ENCODE data around the gene SERPINA5.

The SERPINA5 gene

DNA sequence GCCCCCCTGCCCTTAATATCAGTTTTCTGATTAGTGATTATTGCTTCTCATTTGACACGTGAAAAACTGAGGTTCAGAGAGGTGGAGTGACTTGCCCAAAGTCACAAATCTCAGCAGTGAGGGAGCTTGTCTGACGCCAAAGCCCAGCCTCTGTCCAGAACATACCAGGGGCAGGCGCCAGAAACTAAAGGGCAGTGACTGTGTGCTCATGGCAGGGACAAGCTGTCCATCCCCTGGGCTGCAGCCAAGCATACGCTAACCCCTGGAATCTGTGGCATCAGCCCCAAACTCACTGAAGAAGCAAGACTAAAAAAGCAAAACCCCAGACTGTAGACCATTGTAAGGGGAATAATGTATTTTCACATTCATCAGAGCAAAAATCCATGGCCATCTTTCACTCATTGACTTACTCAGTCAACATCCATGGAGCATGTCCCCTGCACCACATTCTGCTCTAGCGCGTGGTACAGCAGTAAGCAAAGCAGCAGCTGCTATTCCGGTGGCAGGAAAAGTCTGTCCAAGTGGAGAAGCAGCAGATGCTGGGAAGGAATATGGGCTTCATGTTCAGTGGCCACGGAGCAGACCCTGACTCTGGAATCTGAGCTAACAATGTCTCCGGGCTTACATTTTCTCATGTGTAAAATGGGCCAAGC lies 21.5 kb upstream of the SERPINA5 start:
- no peak for DNase-seq (ENCODE audit: low read depth)
- H3K4me3 ChIP-seq (ENCODE audit: low read depth, low read length) = no peak overlapping the region
- TF ChIP-seq MYC (IDR thresholded peaks at IDR 0.05; ENCODE audit: low read depth, low read length) = no peak
- TF ChIP-seq, protein P1, sequence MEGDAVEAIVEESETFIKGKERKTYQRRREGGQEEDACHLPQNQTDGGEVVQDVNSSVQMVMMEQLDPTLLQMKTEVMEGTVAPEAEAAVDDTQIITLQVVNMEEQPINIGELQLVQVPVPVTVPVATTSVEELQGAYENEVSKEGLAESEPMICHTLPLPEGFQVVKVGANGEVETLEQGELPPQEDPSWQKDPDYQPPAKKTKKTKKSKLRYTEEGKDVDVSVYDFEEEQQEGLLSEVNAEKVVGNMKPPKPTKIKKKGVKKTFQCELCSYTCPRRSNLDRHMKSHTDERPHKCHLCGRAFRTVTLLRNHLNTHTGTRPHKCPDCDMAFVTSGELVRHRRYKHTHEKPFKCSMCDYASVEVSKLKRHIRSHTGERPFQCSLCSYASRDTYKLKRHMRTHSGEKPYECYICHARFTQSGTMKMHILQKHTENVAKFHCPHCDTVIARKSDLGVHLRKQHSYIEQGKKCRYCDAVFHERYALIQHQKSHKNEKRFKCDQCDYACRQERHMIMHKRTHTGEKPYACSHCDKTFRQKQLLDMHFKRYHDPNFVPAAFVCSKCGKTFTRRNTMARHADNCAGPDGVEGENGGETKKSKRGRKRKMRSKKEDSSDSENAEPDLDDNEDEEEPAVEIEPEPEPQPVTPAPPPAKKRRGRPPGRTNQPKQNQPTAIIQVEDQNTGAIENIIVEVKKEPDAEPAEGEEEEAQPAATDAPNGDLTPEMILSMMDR (IDR thresholded peaks at IDR 0.05; ENCODE audit: low read depth, low read length) = no peak
- no peak for TF ChIP-seq POLR2A (IDR thresholded peaks at IDR 0.05; ENCODE audit: extremely low read depth, insufficient read length)
- TF ChIP-seq, protein P2, sequence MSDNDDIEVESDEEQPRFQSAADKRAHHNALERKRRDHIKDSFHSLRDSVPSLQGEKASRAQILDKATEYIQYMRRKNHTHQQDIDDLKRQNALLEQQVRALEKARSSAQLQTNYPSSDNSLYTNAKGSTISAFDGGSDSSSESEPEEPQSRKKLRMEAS (IDR thresholded peaks at IDR 0.05; ENCODE audit: low read depth, low read length) = no peak

DNA sequence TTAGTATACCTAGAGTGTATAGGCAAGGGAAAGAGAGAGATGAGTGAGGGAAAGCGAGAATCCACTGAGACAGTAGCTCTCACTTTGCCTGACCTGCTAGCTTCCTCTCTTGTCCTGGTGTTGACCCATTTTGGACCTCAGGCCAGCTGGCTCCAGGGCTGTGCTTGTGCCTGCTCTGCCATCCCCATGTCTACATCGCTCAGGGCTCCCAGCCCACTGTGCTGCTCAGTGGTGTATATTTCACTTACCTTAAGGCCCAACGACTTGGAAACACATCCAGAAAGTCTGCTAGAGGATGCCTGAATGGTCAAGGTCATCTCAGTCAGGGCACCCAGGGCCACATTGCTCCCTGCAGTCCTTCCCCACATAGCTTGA lies 20.9 kb upstream of the SERPINA5 start:
- H3K4me3 ChIP-seq (ENCODE audit: low read depth, low read length) = no peak overlapping the region
- TF ChIP-seq POLR2A (IDR thresholded peaks at IDR 0.05; ENCODE audit: extremely low read depth, insufficient read length) = no peak
- TF ChIP-seq, protein P2 (IDR thresholded peaks at IDR 0.05; ENCODE audit: low read depth, low read length) = no peak
- TF ChIP-seq, protein P1 (IDR thresholded peaks at IDR 0.05; ENCODE audit: low read depth, low read length) = no peak
- TF ChIP-seq MYC (IDR thresholded peaks at IDR 0.05; ENCODE audit: low read depth, low read length) = no peak
- no peak for DNase-seq (ENCODE audit: low read depth)

DNA sequence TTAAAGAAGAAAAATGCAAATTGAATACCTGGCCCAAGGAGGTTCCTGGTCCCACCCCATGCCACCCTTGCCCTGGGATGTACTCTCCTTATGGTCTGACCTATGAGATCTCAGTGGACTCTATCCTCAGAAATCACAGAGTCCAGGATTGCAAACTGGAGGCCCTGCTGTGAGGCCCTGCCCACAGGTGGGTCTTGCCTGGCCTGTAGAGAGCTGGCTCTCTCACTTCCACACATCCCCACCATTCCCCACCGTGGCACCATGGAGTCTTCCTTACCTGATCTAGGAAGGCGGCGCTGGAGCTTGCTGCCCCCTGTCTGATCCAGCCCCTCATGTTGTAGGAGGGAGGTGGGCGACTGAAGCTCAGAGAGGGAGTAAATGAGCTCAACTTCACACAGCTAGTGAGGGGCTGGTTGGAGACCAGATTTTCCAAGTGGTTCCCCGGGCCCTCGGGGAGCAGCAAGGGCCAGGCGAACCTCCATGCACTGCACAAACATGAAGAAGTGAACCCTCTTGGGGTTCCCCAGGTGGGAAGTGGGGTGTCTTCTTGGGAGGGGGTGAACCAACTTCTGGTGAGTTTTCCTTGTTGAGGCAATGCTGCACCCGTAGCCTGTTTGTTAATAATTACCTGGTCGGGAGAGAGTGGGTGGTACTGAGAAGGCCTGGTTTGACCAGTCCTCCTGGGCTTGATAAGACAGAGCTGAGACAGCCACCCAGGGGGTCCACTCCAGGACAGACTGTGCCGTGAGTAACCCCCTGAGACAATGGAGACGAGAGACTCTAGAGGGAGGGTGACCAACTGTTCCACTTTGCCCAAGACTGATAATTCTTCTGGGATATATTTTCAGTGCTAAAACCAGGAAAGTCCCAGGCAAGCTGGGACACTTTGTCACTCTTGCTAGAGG lies 20.2 kb upstream of the SERPINA5 start, which contains the start of gene SERPINA4:
TSS of gene SERPINA4 (plus strand) at position 692 of the 905 bp plus-strand sequence. CDS start 2,041 bp downstream, outside the sequence.
- no peak for DNase-seq (ENCODE audit: low read depth)
- TF ChIP-seq POLR2A (IDR thresholded peaks at IDR 0.05; ENCODE audit: extremely low read depth, insufficient read length) (no peak), MYC (IDR thresholded peaks at IDR 0.05; ENCODE audit: low read depth, low read length) (no peak)
- TF ChIP-seq, protein P2 (IDR thresholded peaks at IDR 0.05; ENCODE audit: low read depth, low read length) = no peak
- TF ChIP-seq, protein P1 (IDR thresholded peaks at IDR 0.05; ENCODE audit: low read depth, low read length) = no peak
- no peak within 1 kb of the TSS for H3K4me3 ChIP-seq (ENCODE audit: low read depth, low read length)

DNA sequence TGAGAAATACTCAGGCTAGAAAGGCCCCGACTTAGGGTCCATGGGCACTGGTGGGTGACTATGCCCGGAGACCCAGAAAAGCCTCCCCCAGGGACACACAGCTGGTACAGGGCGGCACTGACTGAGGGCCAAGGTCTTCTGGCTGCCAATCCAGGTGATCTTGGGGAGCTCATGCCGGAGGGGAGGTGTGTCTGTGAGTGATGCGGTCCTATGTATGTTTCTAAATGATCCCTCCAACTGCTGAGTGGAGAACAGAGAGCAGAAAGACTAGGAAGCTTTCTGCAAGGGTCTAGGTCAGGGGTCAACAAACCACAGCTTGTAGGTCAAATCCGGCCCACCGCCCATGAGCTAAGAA lies 19.6 kb upstream of the SERPINA5 start:
- DNase-seq (ENCODE audit: low read depth) = no peak
- no peak overlapping the region for H3K4me3 ChIP-seq (ENCODE audit: low read depth, low read length)
- TF ChIP-seq, protein P1 (IDR thresholded peaks at IDR 0.05; ENCODE audit: low read depth, low read length) = no peak
- TF ChIP-seq POLR2A (IDR thresholded peaks at IDR 0.05; ENCODE audit: extremely low read depth, insufficient read length) (no peak), MYC (IDR thresholded peaks at IDR 0.05; ENCODE audit: low read depth, low read length) (no peak)
- TF ChIP-seq, protein P2 (IDR thresholded peaks at IDR 0.05; ENCODE audit: low read depth, low read length) = no peak

DNA sequence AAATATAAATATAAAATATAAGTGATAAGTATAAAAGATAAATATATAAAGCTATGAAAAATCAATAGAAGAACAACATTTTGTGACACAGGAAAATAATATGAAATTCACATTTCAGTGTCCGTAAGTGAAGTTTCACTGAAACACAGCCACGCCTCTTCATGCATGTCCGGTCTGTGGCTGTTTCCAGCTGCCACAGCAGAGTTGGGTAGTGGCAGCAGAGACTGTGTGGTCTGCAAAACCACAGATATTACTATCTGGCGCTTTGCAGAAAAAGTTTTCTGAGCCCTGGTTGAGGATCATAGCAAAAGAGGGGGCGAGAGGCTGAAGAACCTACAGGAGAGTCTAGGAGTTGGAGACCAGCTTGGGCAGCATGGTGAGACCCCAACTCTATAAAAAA lies 19.2 kb upstream of the SERPINA5 start:
- peak; percentile 12 for DNase-seq (ENCODE audit: low read depth)
- H3K4me3 ChIP-seq (ENCODE audit: low read depth, low read length) = no peak overlapping the region
- no peak for TF ChIP-seq MYC (IDR thresholded peaks at IDR 0.05; ENCODE audit: low read depth, low read length)
- TF ChIP-seq, protein P1 (IDR thresholded peaks at IDR 0.05; ENCODE audit: low read depth, low read length) = no peak
- TF ChIP-seq POLR2A (IDR thresholded peaks at IDR 0.05; ENCODE audit: extremely low read depth, insufficient read length) = no peak
- TF ChIP-seq, protein P2 (IDR thresholded peaks at IDR 0.05; ENCODE audit: low read depth, low read length) = no peak

Measured in NB4 (cell line).